ENCODE data around the gene TUBGCP2.

- TF ChIP-seq POLR2A (IDR thresholded peaks at IDR 0.05) (no peak), POLR2AphosphoS5 (IDR thresholded peaks at IDR 0.05) (no peak), CTCF (IDR thresholded peaks at IDR 0.05) (no peak), EP300 (IDR thresholded peaks at IDR 0.05) (no peak)
Observed at GRCh38 chr10:133310399-133310755, 1.7 kb upstream of the TUBGCP2 start.
